GM13977 (cell line): Measurements from ENCODE around the gene GCNT3.

Experiments used
- DNase-seq: peaks from one replicate; pipeline ENCODE4 v3.0.0; 2012; ENCODE audit warnings: low spot score
- CTCF ChIP-seq: IDR thresholded peaks from 2 replicates; pipeline ENCODE4 v1.5.1; 2012; ENCODE audit warnings: mild to moderate bottlenecking, control low read depth; ENCODE audit not compliant: insufficient read depth; ENCODE audit errors: extremely low read depth, missing control alignments
- in situ Hi-C: fragments of 300-500 bp; cut with MboI; formaldehyde crosslinking; loops from one replicate; pipeline ENCODE4 v1.12.0; 2022; ENCODE audit warnings: low sequenced_read_pairs, low pct_unique_long_range_greater_than_20kb, mixed read lengths, inconsistent platforms; ENCODE audit not compliant: unreplicated experiment

Gene GCNT3

GRCh38 chr15:59571606-59572005 lies 40.0 kb upstream of the GCNT3 start:
- no peak for DNase-seq
- in situ Hi-C loops, result no loop called here
- no peak for TF ChIP-seq CTCF

- no peak for DNase-seq
- in situ Hi-C loops, result no loop called here
- no peak for TF ChIP-seq CTCF
Observed at GRCh38 chr15:59583088-59583487, 28.5 kb upstream of the GCNT3 start.

GRCh38 chr15:59587085-59587826 lies 24.3 kb upstream of the GCNT3 start:
- DNase-seq, result no peak
- no peak for TF ChIP-seq CTCF
- in situ Hi-C loops, result no loop called here

- peak; percentile 50 for DNase-seq
- in situ Hi-C loops, result no loop called here
- TF ChIP-seq CTCF, result no peak
Observed at GRCh38 chr15:59590027-59590426, 21.6 kb upstream of the GCNT3 start.

GRCh38 chr15:59591356-59591755 lies 20.2 kb upstream of the GCNT3 start:
- TF ChIP-seq CTCF, result no peak
- in situ Hi-C loops, result no loop called here
- no peak for DNase-seq

GRCh38 chr15:59594493-59594942 lies 17.1 kb upstream of the GCNT3 start:
- no peak for DNase-seq
- no peak for TF ChIP-seq CTCF
- in situ Hi-C loops, result no loop called here
